Effector CD8-positive, alpha-beta T cell (primary cell): ENCODE data around the gene GALK2.
"Not testable (repeated sequence)": the region's sequence is repeated elsewhere in the genome, so short reads cannot be mapped to it uniquely, and the experiment has no call there.

Source experiments
- DNase-seq: peaks from one replicate; lab custom pipeline; 2025; lab: John Stamatoyannopoulos, UW

GALK2 gene

GRCh38 chr15:49164865-49165264 is 5.2 kb upstream of the GALK2 start:
- no peak for DNase-seq

GRCh38 chr15:49168016-49168415 is 2.0 kb upstream of the GALK2 start:
- no peak for DNase-seq

- DNase-seq = no peak
Measured at GRCh38 chr15:49171790-49172189, 1.7 kb downstream of the GALK2 start.

- no peak for DNase-seq
Measured at GRCh38 chr15:49174902-49175301, 4.9 kb downstream of the GALK2 start.

- not testable (repeated sequence) for DNase-seq
Measured at GRCh38 chr15:49175582-49176397, 5.7 kb downstream of the GALK2 start.

- DNase-seq = no peak
Measured at GRCh38 chr15:49178497-49178896, 8.4 kb downstream of the GALK2 start.

- DNase-seq = no peak
Measured at GRCh38 chr15:49179433-49180190, 9.6 kb downstream of the GALK2 start.

- DNase-seq = no peak
Measured at GRCh38 chr15:49182128-49182527, 12.1 kb downstream of the GALK2 start.

GRCh38 chr15:49183741-49184140 is 13.7 kb downstream of the GALK2 start:
- not testable (repeated sequence) for DNase-seq

GRCh38 chr15:49185473-49185872 is 15.4 kb downstream of the GALK2 start:
- no peak for DNase-seq

- DNase-seq = no peak
Measured at GRCh38 chr15:49187549-49188245, 17.6 kb downstream of the GALK2 start.

GRCh38 chr15:49188933-49189332 is 18.9 kb downstream of the GALK2 start:
- DNase-seq = no peak

GRCh38 chr15:49189631-49190030 is 19.6 kb downstream of the GALK2 start:
- DNase-seq = no peak

GRCh38 chr15:49190586-49190985 is 20.5 kb downstream of the GALK2 start:
- DNase-seq = no peak

- no peak for DNase-seq
Measured at GRCh38 chr15:49191892-49192291, 21.8 kb downstream of the GALK2 start.

- DNase-seq = no peak
Measured at GRCh38 chr15:49196856-49197255, 26.8 kb downstream of the GALK2 start.

- no peak for DNase-seq
Measured at GRCh38 chr15:49199666-49200065, 29.6 kb downstream of the GALK2 start.

GRCh38 chr15:49200347-49200746 is 30.3 kb downstream of the GALK2 start:
- DNase-seq = no peak

GRCh38 chr15:49208102-49208501 is 38.1 kb downstream of the GALK2 start:
- not testable (repeated sequence) for DNase-seq

- no peak for DNase-seq
Measured at GRCh38 chr15:49212897-49213296, 42.9 kb downstream of the GALK2 start.

- no peak for DNase-seq
Measured at GRCh38 chr15:49215768-49216739, 46.0 kb downstream of the GALK2 start.
